Spleen (tissue), 11 donors: ENCODE measurements around the gene RBMXL2. TPM values are rescaled to one million over a fixed set of nuclear protein-coding genes. Genes with fewer than 3 reads are reported as not detected.

ENCODE experiments used
- DNase-seq: peaks from one replicate; pipeline ENCODE4 v3.0.0-alpha.2; 2020
- H3K27ac ChIP-seq, 8 donors: fragments of 200-600 bp; sonication (generic) in 7 of 8; 1 replicate in 4 of 8; 2 replicates in 4 of 8; pipeline versions ENCODE4 v1.5.0 to v1.8.0; 2016 to 2021; ENCODE audit warnings: inconsistent platforms in 4 of 8, mild to moderate bottlenecking in 4 of 8, moderate library complexity in 1 of 8
- H3K27me3 ChIP-seq, 7 donors: fragments of 200-600 bp; sonication (generic) in 6 of 7; replicated peaks in 1 of 7; 1 replicate in 4 of 7; 2 replicates in 3 of 7; pipeline versions ENCODE4 v1.5.0 to v1.8.0; 2016 to 2021; ENCODE audit warnings: inconsistent platforms in 3 of 7, mild to moderate bottlenecking in 1 of 7
- H3K36me3 ChIP-seq, 6 donors: fragments of 200-600 bp; sonication (generic) in 5 of 6; 1 replicate in 4 of 6; 2 replicates in 2 of 6; pipeline versions ENCODE4 v1.5.0 to v1.8.0; 2016 to 2021; ENCODE audit warnings: inconsistent platforms in 2 of 6
- H3K4me1 ChIP-seq, 6 donors: fragments of 200-600 bp; sonication (generic) in 5 of 6; 1 replicate in 3 of 6; 2 replicates in 3 of 6; pipeline versions ENCODE4 v1.5.0 to v1.8.0; 2016 to 2021; ENCODE audit warnings: inconsistent platforms in 3 of 6
- H3K4me3 ChIP-seq, 8 donors: fragments of 200-600 bp; sonication (generic) in 7 of 8; 1 replicate in 4 of 8; 2 replicates in 4 of 8; pipeline versions ENCODE4 v1.5.0 to v1.8.0; 2016 to 2021; ENCODE audit warnings: inconsistent platforms in 4 of 8, mild to moderate bottlenecking in 4 of 8, moderate library complexity in 2 of 8
- H3K9me3 ChIP-seq, 8 donors: fragments of 200-600 bp; sonication (generic) in 7 of 8; 1 replicate in 4 of 8; 2 replicates in 4 of 8; pipeline versions ENCODE4 v1.5.0 to v1.8.0; 2016 to 2021; ENCODE audit warnings: inconsistent platforms in 4 of 8
- CTCF ChIP-seq, 11 experiments: fragments of 200-600 bp in 7 of 11; fragments of 450-650 bp in 4 of 11; sonication (generic) in 4 of 11; IDR thresholded peaks in 8 of 11; conservative IDR thresholded peaks in 3 of 11; 1 replicate in 7 of 11; 2 replicates in 4 of 11; pipeline versions ENCODE4 v1.4.0 to v1.8.0; 2016 to 2021; ENCODE audit warnings: antibody characterized with exemption in 11 of 11, inconsistent platforms in 4 of 11, mild to moderate bottlenecking in 1 of 11
- POLR2A ChIP-seq, 3 donors: fragments of 450-650 bp; IDR thresholded peaks; one replicate each; pipeline ENCODE4 v1.5.1; 2017; ENCODE audit warnings: antibody characterized with exemption in 3 of 3, mild to moderate bottlenecking in 1 of 3
- POLR2AphosphoS5 ChIP-seq, 3 donors: sonication (generic); formaldehyde crosslinking; IDR thresholded peaks; one replicate each; pipeline ENCODE4 v1.5.1; 2017; ENCODE audit warnings: antibody characterized with exemption in 3 of 3
- WGBS, 5 donors: extraction: QIAGEN DNeasy Blood & Tissue Kit in 3 of 5; methylation state at CpG; one replicate each; pipeline versions ENCODE4 v1.1.5 to v1.1.7; 2013 to 2018; 5-methylcytosine and 5-hydroxymethylcytosine counted together
- intact Hi-C: fragments of 100-400 bp; cut with DNase I; formaldehyde crosslinking; loops from one replicate; pipeline ENCODE4 v1.15.0; 2023; ENCODE audit warnings: low total_unique reads
- polyA plus RNA-seq, 3 donors: library from polyadenylated mRNA; stranded (reverse); fragments of 200-250 nt; gene quantifications; one replicate each; pipeline ENCODE4 v1.2.1, GENCODE V29; 2013
- total RNA-seq, 7 donors: library from RNA; depleted of rRNA in 3 of 7; stranded (reverse); fragments of >200 nt in 3 of 7; fragmentation: NEBNext Ultra II Directional in 4 of 7; extraction: Animal tissue kit (Norgen Biotek cat#: 25700) in 4 of 7; gene quantifications; one replicate each; pipeline versions ENCODE4 v1.1.0 to v1.2.1, GENCODE V29; 2016 to 2021
- donor health status: healthy with polysubstance abuse.
- donor health status: DM: no; HTN: no; CAD: no; lungs with moderate emphysema.
- donor health status: DM: no; HTN: no; CAD: no.
- donor health status: Bipolar disorder and iron deficiency.
- donor health status: healthy.
- donor health status: DM: no; HTN: no; CAD: no.
- donor health status: DM: yes; HTN: yes; CAD: no.

Gene RBMXL2
- total and polyA plus RNA-seq, 10 donors, result 0.20 to 0.52 (median 0.45) TPM; not detected in 6

- intact Hi-C loops, result loop anchor here (5.0 to 10.0 kb wide), 2 partner anchors 608 to 895 kb away; partner anchors contain the start of gene EIF3F
- Histone ChIP-seq H3K9me3 (peaks cover 0 to 11% (median 0%) of the 10 kb centered on the region in 8 donors), H3K4me1 (no peaks in the 10 kb centered on the region), H3K27ac (no peak overlapping the region), H3K36me3 (no peaks in the 10 kb centered on the region), H3K4me3 (no peak overlapping the region), H3K27me3 (peaks cover 0 to 14% (median 0%) of the 10 kb centered on the region in 7 donors)
- TF ChIP-seq POLR2AphosphoS5 (IDR thresholded peaks at IDR 0.05) (no peak), CTCF (IDR thresholded peaks at IDR 0.05 in 8 of 11, conservative IDR thresholded peaks at IDR 0.05 in 3 of 11) (no peak), POLR2A (IDR thresholded peaks at IDR 0.05) (no peak)
- whole genome bisulfite sequencing, 5 donors, result 80 to 91% (median 83%) methylated on average over 69 to 111 of the region's 111 CpGs
- DNase-seq, result no peak
Measured at GRCh38 chr11:7089328-7090251, 792 bp downstream of the RBMXL2 start.

GRCh38 chr11:7098235-7098832, 9.5 kb downstream of the RBMXL2 start:
- intact Hi-C loops, result loop anchor here (5.0 to 10.0 kb wide), 2 partner anchors 344 to 886 kb away; partner anchors contain the start of gene EIF3F
- DNase-seq, result no peak
- 1 to 8% (median 4%) methylated on average over 2 of the region's 2 CpGs for WGBS, 5 donors
- H3K4me3 ChIP-seq, result no peak overlapping the region
- H3K27me3 ChIP-seq, result peaks cover 0 to 19% (median 0%) of the 10 kb centered on the region in 7 donors
- H3K27ac ChIP-seq, result no peak overlapping the region
- no peaks in the 10 kb centered on the region for H3K9me3 ChIP-seq
- no peak for TF ChIP-seq POLR2A (IDR thresholded peaks at IDR 0.05)
- TF ChIP-seq CTCF (IDR thresholded peaks at IDR 0.05 in 8 of 11, conservative IDR thresholded peaks at IDR 0.05 in 3 of 11), result peak in 10 of 11 experiments; percentile 29 to 76 (median 54)
- no peak for TF ChIP-seq POLR2AphosphoS5 (IDR thresholded peaks at IDR 0.05)
- H3K36me3 ChIP-seq, result no peaks in the 10 kb centered on the region
- H3K4me1 ChIP-seq, result no peaks in the 10 kb centered on the region

- H3K4me3 ChIP-seq, result no peak overlapping the region
- TF ChIP-seq CTCF (IDR thresholded peaks at IDR 0.05 in 8 of 11, conservative IDR thresholded peaks at IDR 0.05 in 3 of 11) (no peak), POLR2A (IDR thresholded peaks at IDR 0.05) (no peak), POLR2AphosphoS5 (IDR thresholded peaks at IDR 0.05) (no peak)
- no peak for DNase-seq
- H3K27ac ChIP-seq, result no peak overlapping the region
- H3K4me1 ChIP-seq, result no peaks in the 10 kb centered on the region
- intact Hi-C loops, result no loop called here
- H3K36me3 ChIP-seq, result no peaks in the 10 kb centered on the region
- peaks cover 0 to 33% (median 0%) of the 10 kb centered on the region in 7 donors for H3K27me3 ChIP-seq
- WGBS, 5 donors, result 29 to 60% (median 46%) methylated on average over 1 of the region's 1 CpG
- no peaks in the 10 kb centered on the region for H3K9me3 ChIP-seq
Measured at GRCh38 chr11:7115780-7116179, 27.0 kb downstream of the RBMXL2 start.

- Histone ChIP-seq H3K4me3 (no peak overlapping the region), H3K27me3 (peaks cover 0 to 33% (median 0%) of the 10 kb centered on the region in 7 donors), H3K36me3 (no peaks in the 10 kb centered on the region), H3K9me3 (no peaks in the 10 kb centered on the region), H3K27ac (no peak overlapping the region), H3K4me1 (no peaks in the 10 kb centered on the region)
- TF ChIP-seq POLR2A (IDR thresholded peaks at IDR 0.05) (no peak), CTCF (IDR thresholded peaks at IDR 0.05 in 8 of 11, conservative IDR thresholded peaks at IDR 0.05 in 3 of 11) (no peak), POLR2AphosphoS5 (IDR thresholded peaks at IDR 0.05) (no peak)
- no peak for DNase-seq
- intact Hi-C loops, result no loop called here
- WGBS, 5 donors, result 90 to 94% (median 92%) methylated on average over 3 of the region's 3 CpGs
Measured at GRCh38 chr11:7116370-7116769, 27.6 kb downstream of the RBMXL2 start.
